B cell (primary cell): Measurements from ENCODE around the gene NUP98. TPM values are rescaled to one million over a fixed set of nuclear protein-coding genes. Genes with fewer than 3 reads are reported as not detected.

Experiments
- ATAC-seq: fragments of 200-7000 bp; cut with Tn5 transposase; one replicate; pipeline ENCODE4 v1.10.0; 2021; ENCODE audit warnings: low read depth, mild to moderate bottlenecking, moderate number of reproducible peaks, moderate library complexity
- CTCF ChIA-PET: fragments of 350-600 bp; sonication (Branson Sonifier 250); formaldehyde crosslinking; loops from one replicate; lab custom pipeline; 2021; ENCODE audit warnings: antibody characterized with exemption, inconsistent platforms; lab: Charles Lee
- POLR2A ChIA-PET: fragments of 350-600 bp; sonication (Branson Sonifier 250); formaldehyde crosslinking; loops from one replicate; lab custom pipeline; 2021; ENCODE audit warnings: antibody characterized with exemption; lab: Charles Lee
- DNase-seq: peaks from one replicate; pipeline ENCODE4 v3.0.0; 2013
- H2AFZ ChIP-seq: 2 replicates; pipeline ENCODE4 v1.6.1; 2012; ENCODE audit warnings: mild to moderate bottlenecking, low read depth, low read length; ENCODE audit not compliant: insufficient read depth, poor library complexity, severe bottlenecking
- H3K27ac ChIP-seq, 2 donors: 1 replicate in 1 of 2; 2 replicates in 1 of 2; pipeline ENCODE4 v1.5.1; 2012 to 2013; ENCODE audit warnings: low read length in 2 of 2, mild to moderate bottlenecking in 2 of 2, moderate library complexity in 1 of 2
- H3K27me3 ChIP-seq, 4 experiments: fragments of 200-600 bp in 1 of 4; sonication (generic) in 1 of 4; replicated peaks in 1 of 4; 1 replicate in 2 of 4; 2 replicates in 2 of 4; pipeline versions ENCODE4 v1.6.1 to v1.7.0; 2013 to 2016; ENCODE audit warnings: low read length in 3 of 4, mild to moderate bottlenecking in 2 of 4, mixed read lengths in 1 of 4, moderate library complexity in 1 of 4; ENCODE audit not compliant: insufficient read depth in 4 of 4, control insufficient read depth in 3 of 4; ENCODE audit errors: control extremely low read depth in 1 of 4
- H3K36me3 ChIP-seq, 2 experiments: replicated peaks in 1 of 2; 1 replicate in 1 of 2; 2 replicates in 1 of 2; pipeline versions ENCODE4 v1.6.1 to v1.7.1; 2013; ENCODE audit warnings: low read length in 1 of 2; ENCODE audit not compliant: insufficient read depth in 2 of 2, control insufficient read depth in 1 of 2; ENCODE audit errors: control extremely low read depth in 1 of 2, extremely low read depth in 1 of 2
- H3K4me1 ChIP-seq, 2 donors: fragments of 200-600 bp in 1 of 2; sonication (generic) in 1 of 2; 1 replicate in 1 of 2; 2 replicates in 1 of 2; pipeline versions ENCODE4 v1.5.1 to v1.6.1; 2013 to 2017; ENCODE audit warnings: low read length in 2 of 2; ENCODE audit not compliant: control insufficient read depth in 2 of 2, insufficient read depth in 2 of 2
- H3K4me2 ChIP-seq: replicated peaks from 2 replicates; pipeline ENCODE3; 2012; ENCODE audit warnings: mild to moderate bottlenecking, low read depth, low read length; ENCODE audit not compliant: poor library complexity, severe bottlenecking
- H3K4me3 ChIP-seq, 5 experiments: fragments of 200-600 bp in 1 of 5; sonication (generic) in 1 of 5; 1 replicate in 3 of 5; 2 replicates in 2 of 5; pipeline versions ENCODE4 v1.5.1 to v1.7.0; 2011 to 2016; ENCODE audit warnings: low read length in 4 of 5, mild to moderate bottlenecking in 4 of 5, low read depth in 2 of 5, control low read depth in 1 of 5, moderate library complexity in 1 of 5; ENCODE audit not compliant: insufficient read depth in 1 of 5; ENCODE audit errors: control extremely low read depth in 1 of 5, extremely low read depth in 1 of 5
- H3K79me2 ChIP-seq: fragments of 200-600 bp; sonication (generic); one replicate; pipeline ENCODE4 v1.6.0; 2016; ENCODE audit warnings: low read length; ENCODE audit not compliant: control insufficient read depth, insufficient read depth
- H3K9ac ChIP-seq: fragments of 200-600 bp; sonication (generic); 2 replicates; pipeline ENCODE4 v1.6.1; 2017; ENCODE audit warnings: mild to moderate bottlenecking, low read length, moderate library complexity
- H3K9me3 ChIP-seq, 3 donors: one replicate each; pipeline versions ENCODE4 v1.6.1 to v1.7.1; 2013; ENCODE audit warnings: low read length in 2 of 3; ENCODE audit not compliant: control insufficient read depth in 2 of 3, insufficient read depth in 1 of 3; ENCODE audit errors: control extremely low read depth in 1 of 3
- H4K20me1 ChIP-seq: 2 replicates; pipeline ENCODE4 v1.6.0; 2012; ENCODE audit warnings: mild to moderate bottlenecking, low read length; ENCODE audit not compliant: insufficient read depth, control insufficient read depth, poor library complexity, severe bottlenecking
- H3K27ac Mint-ChIP-seq: one replicate; pipeline ENCODE4 v1.8.0; 2021; ENCODE audit warnings: mixed read lengths
- H3K27me3 Mint-ChIP-seq: one replicate; pipeline ENCODE4 v1.8.0; 2021; ENCODE audit warnings: mixed read lengths
- H3K4me1 Mint-ChIP-seq: one replicate; pipeline ENCODE4 v1.8.0; 2021; ENCODE audit warnings: mixed read lengths
- H3K4me3 Mint-ChIP-seq: one replicate; pipeline ENCODE4 v1.8.0; 2021; ENCODE audit warnings: mixed read lengths
- H3K9me3 Mint-ChIP-seq: one replicate; pipeline ENCODE4 v1.8.0; 2022; ENCODE audit warnings: mixed read lengths; ENCODE audit not compliant: insufficient read depth
- EZH2 ChIP-seq: IDR thresholded peaks from 2 replicates; pipeline ENCODE4 v1.6.1; 2012; ENCODE audit warnings: borderline replicate concordance, low read depth, mild to moderate bottlenecking, moderate library complexity, low read length; ENCODE audit not compliant: insufficient read depth, poor library complexity, severe bottlenecking
- WGBS: methylation state at CpG from one replicate; pipeline ENCODE4 v1.1.5; 2013; ENCODE audit warnings: missing lambda C conversion rate; ENCODE audit not compliant: insufficient coverage; 5-methylcytosine and 5-hydroxymethylcytosine counted together
- intact Hi-C: fragments of 100-400 bp; cut with micrococcal nuclease; formaldehyde crosslinking; loops from one replicate; pipeline ENCODE4 v1.10.0; 2022
- polyA plus RNA-seq: library from polyadenylated mRNA; depleted of rRNA; stranded (reverse); fragments of >200 nt; gene quantifications from 2 replicates; pipeline ENCODE4 v1.2.3, GENCODE V29; 2012
- total RNA-seq, 2 donors: library from RNA; stranded (reverse); fragments of 120-200 nt in 1 of 2; gene quantifications; 1 replicate in 1 of 2; 2 replicates in 1 of 2; pipeline versions ENCODE4 v1.2.3 to v1.2.4, GENCODE V29; 2013 to 2022
- TF ChIP-seq, protein P1 (sequence below): fragments of 200-600 bp; IDR thresholded peaks from one replicate; pipeline ENCODE4 v1.8.0; 2022; ENCODE audit warnings: antibody characterized with exemption, mild to moderate bottlenecking

Gene NUP98
- total and polyA plus RNA-seq, 2 donors (not counting 1 experiment from before 2014, with no cell fraction given): 99.8 to 111 TPM

DNA sequence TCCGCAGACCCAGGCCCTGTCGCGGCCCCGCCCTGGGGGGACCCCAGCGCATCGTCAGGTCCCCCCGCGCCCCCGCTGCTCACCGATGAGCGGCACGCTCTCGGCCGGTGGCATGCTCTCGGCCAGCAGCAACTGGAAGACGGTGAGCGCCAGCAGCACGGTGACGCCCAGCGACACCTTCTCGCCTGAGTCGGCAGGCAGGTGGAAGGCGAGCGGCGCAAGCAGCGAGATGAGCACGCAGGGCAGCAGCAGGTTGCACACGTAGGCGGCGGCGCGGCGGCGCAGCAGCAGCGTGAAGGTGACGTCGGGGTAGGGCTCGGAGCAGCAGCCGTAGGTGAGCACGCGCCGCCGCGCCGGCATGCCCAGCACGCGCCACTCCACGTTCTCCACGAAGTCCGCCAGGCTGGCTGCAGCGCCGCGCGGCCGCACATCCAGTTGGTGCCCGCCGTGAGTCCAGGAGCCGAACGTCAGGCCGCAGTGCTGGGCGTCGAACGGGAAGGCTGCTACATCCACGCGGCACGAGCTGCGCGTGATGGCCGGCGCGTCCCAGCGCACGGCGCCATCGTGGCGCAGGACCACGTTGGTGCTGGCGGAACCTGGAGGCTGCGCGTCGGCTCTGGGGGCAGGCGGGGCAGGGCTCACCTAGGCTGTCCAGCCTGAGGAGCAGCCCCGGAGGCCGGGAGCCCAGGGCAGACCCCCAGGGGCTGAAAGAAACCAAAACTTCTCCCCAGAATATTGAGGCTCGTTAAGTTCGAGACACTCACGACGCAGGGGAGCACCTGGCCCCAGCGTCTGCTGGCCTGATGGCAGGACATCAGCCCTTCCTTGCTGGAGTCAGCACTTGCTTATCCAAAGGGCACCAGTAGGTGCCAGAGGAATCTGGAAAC lies 130.0 kb downstream of the NUP98 start:
- Histone ChIP-seq H4K20me1 (no peaks in the 10 kb centered on the region), H3K79me2 (no peaks in the 10 kb centered on the region), H3K4me2 (no peak overlapping the region), H2AFZ (no peak overlapping the region), H3K27me3 (no peaks in the 10 kb centered on the region), H3K9ac (no peak overlapping the region), H3K27ac (no peak overlapping the region), H3K4me1 (no peaks in the 10 kb centered on the region), H3K9me3 (no peaks in the 10 kb centered on the region), H3K36me3 (peaks cover 0 to 43% of the 10 kb centered on the region in 2 experiments), H3K4me3 (no peak overlapping the region)
- TF ChIP-seq EZH2: no peak
- TF ChIP-seq, protein P1, sequence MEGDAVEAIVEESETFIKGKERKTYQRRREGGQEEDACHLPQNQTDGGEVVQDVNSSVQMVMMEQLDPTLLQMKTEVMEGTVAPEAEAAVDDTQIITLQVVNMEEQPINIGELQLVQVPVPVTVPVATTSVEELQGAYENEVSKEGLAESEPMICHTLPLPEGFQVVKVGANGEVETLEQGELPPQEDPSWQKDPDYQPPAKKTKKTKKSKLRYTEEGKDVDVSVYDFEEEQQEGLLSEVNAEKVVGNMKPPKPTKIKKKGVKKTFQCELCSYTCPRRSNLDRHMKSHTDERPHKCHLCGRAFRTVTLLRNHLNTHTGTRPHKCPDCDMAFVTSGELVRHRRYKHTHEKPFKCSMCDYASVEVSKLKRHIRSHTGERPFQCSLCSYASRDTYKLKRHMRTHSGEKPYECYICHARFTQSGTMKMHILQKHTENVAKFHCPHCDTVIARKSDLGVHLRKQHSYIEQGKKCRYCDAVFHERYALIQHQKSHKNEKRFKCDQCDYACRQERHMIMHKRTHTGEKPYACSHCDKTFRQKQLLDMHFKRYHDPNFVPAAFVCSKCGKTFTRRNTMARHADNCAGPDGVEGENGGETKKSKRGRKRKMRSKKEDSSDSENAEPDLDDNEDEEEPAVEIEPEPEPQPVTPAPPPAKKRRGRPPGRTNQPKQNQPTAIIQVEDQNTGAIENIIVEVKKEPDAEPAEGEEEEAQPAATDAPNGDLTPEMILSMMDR: no peak
- no peaks in the 10 kb centered on the region for H3K4me1 Mint-ChIP-seq
- CTCF ChIA-PET: no interaction called here
- 99% methylated on average over 89 of the region's 89 CpGs for WGBS
- DNase-seq (no peak), ATAC-seq (no peak)
- H3K27me3 Mint-ChIP-seq: no peaks in the 10 kb centered on the region
- no peak overlapping the region for H3K27ac Mint-ChIP-seq
- no peak overlapping the region for H3K4me3 Mint-ChIP-seq
- intact Hi-C loops: no loop called here
- POLR2A ChIA-PET: no interaction called here
- no peaks in the 10 kb centered on the region for H3K9me3 Mint-ChIP-seq

DNA sequence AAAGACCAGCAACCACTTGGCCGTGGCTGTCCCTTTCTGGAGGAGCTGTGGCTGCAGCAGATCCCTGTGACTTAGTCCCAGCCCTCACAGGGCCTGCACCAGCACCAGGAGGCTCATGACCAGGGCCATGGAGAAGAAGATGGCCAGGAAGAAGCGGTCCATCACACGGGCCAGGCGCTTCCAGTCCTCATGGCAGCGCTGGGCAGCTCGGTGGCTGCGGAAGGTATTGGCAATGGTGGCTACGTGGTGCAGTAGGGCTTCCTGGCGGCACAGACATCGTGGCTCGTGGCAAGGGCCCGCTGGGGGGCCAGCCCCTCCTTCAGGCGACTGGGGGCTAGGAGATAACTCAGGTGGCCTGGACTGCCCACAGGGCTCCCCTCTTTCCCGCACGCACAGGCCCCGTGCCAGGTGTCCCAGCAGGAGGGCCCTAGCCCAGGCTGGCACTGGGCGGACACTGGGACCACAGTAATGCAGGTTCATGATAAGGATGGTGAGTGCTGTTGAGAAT lies 131.3 kb downstream of the NUP98 start:
- no peak overlapping the region for H3K27ac ChIP-seq
- no peaks in the 10 kb centered on the region for H3K4me1 Mint-ChIP-seq
- no peaks in the 10 kb centered on the region for H3K9me3 Mint-ChIP-seq
- no peak for TF ChIP-seq EZH2
- TF ChIP-seq, protein P1: no peak
- no peak for ATAC-seq
- H2AFZ ChIP-seq: no peak overlapping the region
- H4K20me1 ChIP-seq: no peaks in the 10 kb centered on the region
- H3K4me3 Mint-ChIP-seq: no peak overlapping the region
- no peaks in the 10 kb centered on the region for H3K79me2 ChIP-seq
- H3K27me3 ChIP-seq: no peaks in the 10 kb centered on the region
- no peak overlapping the region for H3K4me2 ChIP-seq
- H3K27me3 Mint-ChIP-seq: no peaks in the 10 kb centered on the region
- H3K9ac ChIP-seq: no peak overlapping the region
- no peaks in the 10 kb centered on the region for H3K4me1 ChIP-seq
- 95% methylated on average over 17 of the region's 17 CpGs for WGBS
- ChIA-PET CTCF (no interaction called here), POLR2A (no interaction called here)
- no peak for DNase-seq
- H3K27ac Mint-ChIP-seq: no peak overlapping the region
- H3K36me3 ChIP-seq: peaks cover 0 to 32% of the 10 kb centered on the region in 2 experiments
- no peaks in the 10 kb centered on the region for H3K9me3 ChIP-seq
- intact Hi-C loops: no loop called here
- no peak overlapping the region for H3K4me3 ChIP-seq
